ENCODE results near the gene UBE2Q2. TPM values are rescaled to one million over a fixed set of nuclear protein-coding genes. Genes with fewer than 3 reads are reported as not detected.

The UBE2Q2 gene
- total RNA-seq: 42.2 and 68.9 TPM in 2 replicates

GRCh38 chr15:75842722-75843677 lies at the start of gene UBE2Q2:
UBE2Q2 (plus strand) TSS chr15:75843447; CDS start chr15:75843667, 220 bp downstream.

GRCh38 chr15:75903331-75904239 lies 60.3 kb downstream of the UBE2Q2 start, which contains the start of gene FBXO22:
FBXO22 (plus strand) TSS chr15:75903878; CDS start chr15:75903964, 86 bp downstream.

Other genes with a start within 250 kb of the UBE2Q2 start
- 29.9 and 31.4 TPM in 2 replicates for gene SNUPN, start 217.7 kb upstream of the UBE2Q2 start, total RNA-seq
- gene IMP3, start 203.2 kb upstream of the UBE2Q2 start, total RNA-seq: 62.3 and 70.2 TPM in 2 replicates
- 14.0 and 21.8 TPM in 2 replicates for gene SNX33, start 195.5 kb upstream of the UBE2Q2 start, total RNA-seq
- gene CSPG4, start 130.6 kb upstream of the UBE2Q2 start, total RNA-seq: 30.7 and 42.1 TPM in 2 replicates
- gene FBXO22, start 60.4 kb downstream of the UBE2Q2 start, total RNA-seq: 55.6 and 75.8 TPM in 2 replicates
- gene NRG4, start 169.0 kb downstream of the UBE2Q2 start, total RNA-seq: not detected in 2 replicates
- gene TMEM266, start 216.5 kb downstream of the UBE2Q2 start, total RNA-seq: 0.16 and 0.17 TPM in 2 replicates

All from bronchial smooth muscle cell (primary cell).